Neural cell (in vitro differentiated cells): ENCODE measurements around the gene RASGRP1. TPM values are rescaled to one million over a fixed set of nuclear protein-coding genes. Genes with fewer than 3 reads are reported as not detected.

ENCODE experiments used
- H2AFZ ChIP-seq: fragments of 200-600, 300-800 bp; sonication (generic), shearing (Covaris generic); 2 replicates; pipeline ENCODE4 v1.6.0; 2014; ENCODE audit warnings: low read depth, mild to moderate bottlenecking, antibody characterized with exemption, low read length, moderate library complexity
- H3F3A ChIP-seq: fragments of 200-600 bp; shearing (Covaris generic); 2 replicates; pipeline ENCODE4 v1.6.1; 2016; ENCODE audit warnings: mild to moderate bottlenecking, moderate library complexity, mixed read lengths, antibody characterized with exemption, low read length; ENCODE audit not compliant: insufficient read depth, poor library complexity, severe bottlenecking
- H3K27ac ChIP-seq: fragments of 200-600, 300-800 bp; sonication (generic), shearing (Covaris generic); 2 replicates; pipeline ENCODE4 v1.5.1; 2014; ENCODE audit warnings: mild to moderate bottlenecking, low read length, moderate library complexity
- H3K27me3 ChIP-seq: fragments of 300-800, 200-600 bp; sonication (generic), shearing (Covaris generic); 2 replicates; pipeline ENCODE4 v1.6.0; 2014; ENCODE audit warnings: mild to moderate bottlenecking, low read depth, low read length, moderate library complexity; ENCODE audit not compliant: insufficient read depth
- H3K36me3 ChIP-seq: fragments of 300-800, 200-600 bp; sonication (generic), shearing (Covaris generic); 2 replicates; pipeline ENCODE4 v1.5.1; 2014; ENCODE audit warnings: mild to moderate bottlenecking, antibody characterized with exemption, low read length, moderate library complexity; ENCODE audit not compliant: insufficient read depth
- H3K4me2 ChIP-seq: fragments of 300-800, 200-600 bp; sonication (generic), shearing (Covaris generic); 2 replicates; pipeline ENCODE4 v1.6.0; 2014; ENCODE audit warnings: mild to moderate bottlenecking, low read length
- H3K4me3 ChIP-seq: fragments of 300-800, 200-600 bp; sonication (generic), shearing (Covaris generic); 2 replicates; pipeline ENCODE4 v1.5.1; 2014; ENCODE audit warnings: mild to moderate bottlenecking, low read length, moderate library complexity
- H3K79me2 ChIP-seq: fragments of 200-600 bp; shearing (Covaris generic); replicated peaks from 2 replicates; pipeline ENCODE4 v1.6.0; 2014; ENCODE audit warnings: mild to moderate bottlenecking, low read length, moderate library complexity; ENCODE audit not compliant: insufficient read depth
- H3K9ac ChIP-seq: fragments of 300-800, 200-600 bp; sonication (generic), shearing (Covaris generic); 2 replicates; pipeline ENCODE4 v1.6.1; 2016; ENCODE audit warnings: mild to moderate bottlenecking, low read length, mixed read lengths
- H3K9me2 ChIP-seq: fragments of 200-600 bp; shearing (Covaris generic); 2 replicates; pipeline ENCODE4 v1.6.1; 2016; ENCODE audit warnings: mild to moderate bottlenecking, low read length, mixed read lengths; ENCODE audit not compliant: insufficient read depth
- H3K9me3 ChIP-seq: fragments of 200-600, 300-800 bp; sonication (generic), shearing (Covaris generic); 2 replicates; pipeline ENCODE4 v1.6.1; 2016; ENCODE audit warnings: mild to moderate bottlenecking, mixed run types, low read length, moderate library complexity, mixed read lengths
- H4K20me1 ChIP-seq: fragments of 200-600 bp; shearing (Covaris generic); 2 replicates; pipeline ENCODE4 v1.6.1; 2016; ENCODE audit warnings: mild to moderate bottlenecking, mixed run types; ENCODE audit not compliant: insufficient read depth
- EP300 ChIP-seq: fragments of 450-650 bp; conservative IDR thresholded peaks from 2 replicates; pipeline ENCODE4 v1.6.1; 2014; ENCODE audit warnings: antibody characterized with exemption, mild to moderate bottlenecking, moderate library complexity; ENCODE audit not compliant: poor library complexity, severe bottlenecking
- EZH2 ChIP-seq: fragments of 200-600, 300-800 bp; shearing (Covaris generic), sonication (generic); IDR thresholded peaks from 2 replicates; pipeline ENCODE4 v1.6.1; 2014; ENCODE audit warnings: antibody characterized with exemption, low read length, borderline replicate concordance, mild to moderate bottlenecking; ENCODE audit not compliant: insufficient read depth, poor library complexity, severe bottlenecking
- MXI1 ChIP-seq: fragments of 450-650 bp; conservative IDR thresholded peaks from 2 replicates; pipeline ENCODE4 v1.6.1; 2014; ENCODE audit warnings: antibody characterized with exemption, mild to moderate bottlenecking; ENCODE audit not compliant: poor library complexity, severe bottlenecking
- POLR2AphosphoS5 ChIP-seq: IDR thresholded peaks from 2 replicates; pipeline ENCODE4 v1.6.1; 2012
- RAD21 ChIP-seq: fragments of 450-650 bp; conservative IDR thresholded peaks from 2 replicates; pipeline ENCODE4 v1.6.1; 2014; ENCODE audit warnings: antibody characterized with exemption, mild to moderate bottlenecking, moderate library complexity
- SMC3 ChIP-seq: fragments of 450-650 bp; conservative IDR thresholded peaks from 2 replicates; pipeline ENCODE4 v1.6.1; 2014; ENCODE audit warnings: antibody characterized with exemption, mild to moderate bottlenecking, moderate library complexity; ENCODE audit not compliant: poor library complexity
- TAF1 ChIP-seq: IDR thresholded peaks from 2 replicates; pipeline ENCODE4 v1.6.1; 2012; ENCODE audit warnings: low read depth
- polyA plus RNA-seq: library from polyadenylated mRNA; depleted of rRNA; stranded (reverse); fragments of >200 nt; gene quantifications from 2 replicates; pipeline ENCODE4 v1.2.3, GENCODE V29; 2014
- TF ChIP-seq, protein P1 (sequence below): IDR thresholded peaks from 2 replicates; pipeline ENCODE4 v1.6.1; 2012; ENCODE audit warnings: borderline replicate concordance
- TF ChIP-seq, protein P2 (sequence below): fragments of 450-650 bp; IDR thresholded peaks from 2 replicates; pipeline ENCODE4 v1.5.1; 2014; ENCODE audit warnings: antibody characterized with exemption, mild to moderate bottlenecking, moderate library complexity; ENCODE audit not compliant: poor library complexity, severe bottlenecking

RASGRP1 gene
- polyA plus RNA-seq, 1 donor from 2014 or later = 3.1 TPM

DNA sequence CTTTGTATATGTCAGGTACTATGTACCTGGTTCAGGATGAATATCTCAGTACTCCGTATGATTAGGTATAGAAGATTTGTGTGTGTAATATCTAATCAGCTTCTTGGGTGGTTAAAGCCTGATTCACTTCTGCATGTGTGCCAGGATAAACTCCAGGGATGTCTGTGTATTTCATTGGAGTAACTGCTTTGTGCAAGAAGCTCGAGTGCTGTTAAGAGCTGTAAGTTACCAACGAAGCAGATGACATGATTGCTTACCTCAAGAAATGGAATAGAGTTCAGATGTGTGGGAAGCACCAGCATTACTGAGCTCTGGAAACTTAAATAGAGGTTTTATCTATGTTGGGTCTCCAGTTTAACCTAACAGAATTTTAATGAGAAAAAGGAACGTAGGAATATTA lies 87.0 kb downstream of the RASGRP1 start:
- Histone ChIP-seq H3K9me2 (no peaks in the 10 kb centered on the region), H3K9me3 (no peaks in the 10 kb centered on the region), H3F3A (no peaks in the 10 kb centered on the region)

DNA sequence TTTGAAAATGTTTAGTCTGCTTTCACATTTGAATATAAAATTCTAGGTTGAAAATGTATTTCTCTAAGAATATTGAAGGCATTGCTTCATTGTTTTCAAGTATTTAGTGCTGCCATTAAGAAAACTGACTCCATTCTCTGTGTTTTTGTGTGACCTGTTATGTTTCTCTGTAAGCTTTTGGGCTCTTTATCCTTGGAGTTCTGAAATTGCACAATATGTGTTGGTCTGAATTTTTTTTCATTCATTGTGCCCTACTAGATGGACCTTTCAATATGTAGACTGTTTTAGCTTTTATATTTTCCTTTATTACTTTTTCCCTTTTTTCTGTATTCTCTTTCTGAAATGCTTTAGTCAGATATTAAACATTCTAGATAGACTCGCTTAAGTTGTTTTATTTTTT lies 88.5 kb downstream of the RASGRP1 start:
- H2AFZ ChIP-seq = no peak overlapping the region
- no peaks in the 10 kb centered on the region for H3K9me3 ChIP-seq

More for the DNA sequence above, 87.0 kb downstream of the RASGRP1 start:
- no peaks in the 10 kb centered on the region for H3K79me2 ChIP-seq
- no peak overlapping the region for H3K9ac ChIP-seq
- H3K27ac ChIP-seq = no peak overlapping the region
- H3K4me2 ChIP-seq = no peak overlapping the region
- no peak overlapping the region for H3K4me3 ChIP-seq
- no peaks in the 10 kb centered on the region for H4K20me1 ChIP-seq
- H3K27me3 ChIP-seq = no peaks in the 10 kb centered on the region
- H2AFZ ChIP-seq = no peak overlapping the region
- peaks cover 15% of the 10 kb centered on the region for H3K36me3 ChIP-seq
- TF ChIP-seq EZH2 (no peak), SMC3 (no peak), EP300 (no peak), RAD21 (no peak), MXI1 (no peak), TAF1 (no peak), POLR2AphosphoS5 (no peak)
- TF ChIP-seq, protein P1, sequence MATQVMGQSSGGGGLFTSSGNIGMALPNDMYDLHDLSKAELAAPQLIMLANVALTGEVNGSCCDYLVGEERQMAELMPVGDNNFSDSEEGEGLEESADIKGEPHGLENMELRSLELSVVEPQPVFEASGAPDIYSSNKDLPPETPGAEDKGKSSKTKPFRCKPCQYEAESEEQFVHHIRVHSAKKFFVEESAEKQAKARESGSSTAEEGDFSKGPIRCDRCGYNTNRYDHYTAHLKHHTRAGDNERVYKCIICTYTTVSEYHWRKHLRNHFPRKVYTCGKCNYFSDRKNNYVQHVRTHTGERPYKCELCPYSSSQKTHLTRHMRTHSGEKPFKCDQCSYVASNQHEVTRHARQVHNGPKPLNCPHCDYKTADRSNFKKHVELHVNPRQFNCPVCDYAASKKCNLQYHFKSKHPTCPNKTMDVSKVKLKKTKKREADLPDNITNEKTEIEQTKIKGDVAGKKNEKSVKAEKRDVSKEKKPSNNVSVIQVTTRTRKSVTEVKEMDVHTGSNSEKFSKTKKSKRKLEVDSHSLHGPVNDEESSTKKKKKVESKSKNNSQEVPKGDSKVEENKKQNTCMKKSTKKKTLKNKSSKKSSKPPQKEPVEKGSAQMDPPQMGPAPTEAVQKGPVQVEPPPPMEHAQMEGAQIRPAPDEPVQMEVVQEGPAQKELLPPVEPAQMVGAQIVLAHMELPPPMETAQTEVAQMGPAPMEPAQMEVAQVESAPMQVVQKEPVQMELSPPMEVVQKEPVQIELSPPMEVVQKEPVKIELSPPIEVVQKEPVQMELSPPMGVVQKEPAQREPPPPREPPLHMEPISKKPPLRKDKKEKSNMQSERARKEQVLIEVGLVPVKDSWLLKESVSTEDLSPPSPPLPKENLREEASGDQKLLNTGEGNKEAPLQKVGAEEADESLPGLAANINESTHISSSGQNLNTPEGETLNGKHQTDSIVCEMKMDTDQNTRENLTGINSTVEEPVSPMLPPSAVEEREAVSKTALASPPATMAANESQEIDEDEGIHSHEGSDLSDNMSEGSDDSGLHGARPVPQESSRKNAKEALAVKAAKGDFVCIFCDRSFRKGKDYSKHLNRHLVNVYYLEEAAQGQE = no peak
- TF ChIP-seq, protein P2, sequence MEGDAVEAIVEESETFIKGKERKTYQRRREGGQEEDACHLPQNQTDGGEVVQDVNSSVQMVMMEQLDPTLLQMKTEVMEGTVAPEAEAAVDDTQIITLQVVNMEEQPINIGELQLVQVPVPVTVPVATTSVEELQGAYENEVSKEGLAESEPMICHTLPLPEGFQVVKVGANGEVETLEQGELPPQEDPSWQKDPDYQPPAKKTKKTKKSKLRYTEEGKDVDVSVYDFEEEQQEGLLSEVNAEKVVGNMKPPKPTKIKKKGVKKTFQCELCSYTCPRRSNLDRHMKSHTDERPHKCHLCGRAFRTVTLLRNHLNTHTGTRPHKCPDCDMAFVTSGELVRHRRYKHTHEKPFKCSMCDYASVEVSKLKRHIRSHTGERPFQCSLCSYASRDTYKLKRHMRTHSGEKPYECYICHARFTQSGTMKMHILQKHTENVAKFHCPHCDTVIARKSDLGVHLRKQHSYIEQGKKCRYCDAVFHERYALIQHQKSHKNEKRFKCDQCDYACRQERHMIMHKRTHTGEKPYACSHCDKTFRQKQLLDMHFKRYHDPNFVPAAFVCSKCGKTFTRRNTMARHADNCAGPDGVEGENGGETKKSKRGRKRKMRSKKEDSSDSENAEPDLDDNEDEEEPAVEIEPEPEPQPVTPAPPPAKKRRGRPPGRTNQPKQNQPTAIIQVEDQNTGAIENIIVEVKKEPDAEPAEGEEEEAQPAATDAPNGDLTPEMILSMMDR = no peak

DNA sequence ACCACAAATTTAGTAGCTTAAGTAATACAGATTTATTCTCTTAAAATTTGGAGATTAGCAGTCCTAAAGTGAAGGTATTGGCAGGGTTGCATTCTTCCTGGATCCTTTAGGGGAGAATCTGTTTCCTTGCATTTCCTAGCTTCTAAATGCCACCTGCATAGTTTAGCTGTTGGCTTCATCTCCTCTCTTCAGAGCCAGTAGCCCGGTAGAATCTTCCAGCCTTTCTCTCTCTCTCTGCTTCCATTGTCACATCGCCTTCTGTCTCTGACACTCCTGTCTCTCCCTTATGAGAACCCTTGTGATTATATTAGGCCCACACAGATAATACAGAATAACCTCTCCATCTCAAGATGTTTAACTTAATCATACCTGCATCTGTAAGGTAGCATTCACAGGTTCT lies 89.3 kb downstream of the RASGRP1 start:
- H2AFZ ChIP-seq = no peak overlapping the region
- H3K4me2 ChIP-seq = no peak overlapping the region
- no peaks in the 10 kb centered on the region for H4K20me1 ChIP-seq
- no peaks in the 10 kb centered on the region for H3K9me3 ChIP-seq
- H3K4me3 ChIP-seq = no peak overlapping the region
- no peaks in the 10 kb centered on the region for H3K79me2 ChIP-seq
- no peaks in the 10 kb centered on the region for H3F3A ChIP-seq
- H3K36me3 ChIP-seq = peaks cover 5% of the 10 kb centered on the region
- no peaks in the 10 kb centered on the region for H3K27me3 ChIP-seq
- TF ChIP-seq EP300 = no peak
- TF ChIP-seq SMC3 = no peak
- TF ChIP-seq, protein P1 = no peak
- TF ChIP-seq, protein P2 = no peak
- no peak for TF ChIP-seq EZH2
- no peak for TF ChIP-seq RAD21
- no peak for TF ChIP-seq MXI1
- no peak for TF ChIP-seq POLR2AphosphoS5
- TF ChIP-seq TAF1 = no peak
- H3K9ac ChIP-seq = no peak overlapping the region
- no peak overlapping the region for H3K27ac ChIP-seq
- H3K9me2 ChIP-seq = no peaks in the 10 kb centered on the region

More for the DNA sequence above, 88.5 kb downstream of the RASGRP1 start:
- TF ChIP-seq MXI1 = no peak
- no peak for TF ChIP-seq POLR2AphosphoS5
- H3K27ac ChIP-seq = no peak overlapping the region
- no peak overlapping the region for H3K4me2 ChIP-seq
- H3F3A ChIP-seq = no peaks in the 10 kb centered on the region
- H4K20me1 ChIP-seq = no peaks in the 10 kb centered on the region
- H3K79me2 ChIP-seq = no peaks in the 10 kb centered on the region
- no peak overlapping the region for H3K9ac ChIP-seq
- H3K4me3 ChIP-seq = no peak overlapping the region
- H3K36me3 ChIP-seq = peaks cover 5% of the 10 kb centered on the region
- no peaks in the 10 kb centered on the region for H3K9me2 ChIP-seq
- no peaks in the 10 kb centered on the region for H3K27me3 ChIP-seq
